IPS-NIHi7 (cell line): ENCODE results near the gene ZC3H12D.
A peak's percentile ranks its signal among the peaks of the same experiment; 100 is the strongest.
"Not testable (repeated sequence)": the region's sequence is repeated elsewhere in the genome, so short reads cannot be mapped to it uniquely, and the experiment has no call there.

Experiments used
- DNase-seq: peaks from one replicate; pipeline ENCODE4 v3.0.0; 2012; ENCODE audit warnings: mixed read lengths; ENCODE audit errors: extremely low spot score

The ZC3H12D gene

DNA sequence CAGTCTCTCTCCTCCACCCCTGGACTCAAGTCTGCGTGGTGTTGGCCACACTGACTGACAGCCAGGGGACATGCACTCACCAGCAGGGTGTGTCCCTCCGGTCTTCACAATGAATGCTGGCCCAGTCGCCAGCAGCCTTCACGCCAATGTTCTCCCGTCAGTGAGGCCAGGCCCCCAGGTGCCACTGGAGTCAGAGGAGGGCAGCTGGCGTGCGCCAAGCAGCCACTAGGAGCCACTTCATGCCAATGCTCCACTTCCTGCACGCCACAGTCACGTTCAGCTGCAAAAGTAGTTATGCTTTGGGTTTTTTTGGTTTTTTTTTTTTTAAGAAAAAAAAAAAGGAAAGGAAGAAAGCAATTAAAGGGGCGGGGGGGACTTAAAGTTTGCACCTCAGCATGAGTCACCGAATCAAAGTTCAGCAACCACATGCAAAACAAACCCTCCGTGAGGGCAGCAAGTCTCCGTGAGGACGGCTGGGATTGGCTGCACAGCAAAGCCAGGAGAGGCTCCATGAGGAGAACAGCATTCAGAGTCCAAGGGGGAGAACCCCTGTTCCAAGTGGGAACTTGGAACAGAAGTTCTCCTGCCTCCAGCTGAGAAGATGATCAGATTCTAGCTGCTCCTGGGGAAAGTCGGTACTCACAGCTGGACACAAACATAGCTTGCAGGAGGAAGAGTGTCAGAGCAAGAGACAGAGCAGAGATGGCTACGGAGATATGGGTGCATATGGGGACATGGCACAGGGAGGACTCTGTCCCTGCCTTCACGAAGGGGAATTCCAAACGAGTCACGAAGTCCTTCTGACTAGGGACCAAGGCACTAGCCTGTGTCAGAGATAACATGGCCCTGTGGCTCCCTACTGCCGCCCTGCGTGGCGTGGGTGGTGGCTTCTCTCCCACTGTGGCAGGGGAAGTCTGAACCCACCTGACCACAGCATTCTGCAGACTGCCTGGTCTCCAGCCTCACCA, at the start of gene ZC3H12D:
ZC3H12D (minus strand) TSS at position 282 of the 968 bp plus-strand sequence. CDS start 10,471 bp downstream, outside the sequence.
- peak; percentile 37 for DNase-seq

DNA sequence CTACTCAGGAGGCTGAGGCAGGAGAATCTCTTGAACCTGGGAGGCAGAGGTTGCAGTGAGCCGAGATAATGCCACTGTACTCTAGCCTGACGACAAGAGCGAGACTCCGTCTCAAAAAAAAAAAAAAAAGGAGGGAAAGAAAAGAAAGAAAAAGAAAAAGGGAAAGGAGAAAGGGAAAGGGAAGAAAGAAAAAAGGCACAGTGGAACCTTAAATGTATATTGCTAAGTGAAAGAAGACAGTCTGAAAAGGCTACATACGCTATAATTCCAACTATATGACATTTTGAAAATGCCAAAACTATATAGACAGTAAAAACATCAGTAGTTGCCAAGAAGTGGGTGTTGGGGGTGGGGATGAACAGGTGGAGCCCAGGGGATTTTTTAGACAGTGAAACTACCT, 44.8 kb upstream of the ZC3H12D start:
- no peak for DNase-seq

- no peak for DNase-seq
Measured at GRCh38 chr6:149515494-149515893, 30.7 kb upstream of the ZC3H12D start.

DNA sequence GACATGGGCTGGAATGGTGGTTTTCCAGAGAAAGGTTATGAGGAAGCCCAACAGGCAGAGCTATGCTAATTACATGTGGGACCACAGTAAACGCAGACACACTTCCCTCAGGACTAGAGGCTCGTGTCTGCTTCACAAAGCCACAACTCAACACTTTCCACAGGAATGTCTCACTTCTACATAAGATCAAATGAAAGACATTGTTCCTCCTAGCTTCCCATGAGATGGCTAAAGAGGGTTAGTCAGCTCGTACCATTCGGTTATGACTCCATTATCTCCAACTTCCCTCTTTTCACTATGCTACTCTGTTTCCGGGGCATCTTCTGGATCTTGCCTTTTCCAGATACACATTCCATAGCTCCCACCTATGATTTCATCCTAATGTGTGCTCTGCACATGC, 29.1 kb upstream of the ZC3H12D start:
- peak; percentile 13 for DNase-seq

- no peak for DNase-seq
Measured at GRCh38 chr6:149510793-149511512, 26.1 kb upstream of the ZC3H12D start.

- no peak for DNase-seq
Measured at GRCh38 chr6:149508485-149508884, 23.7 kb upstream of the ZC3H12D start.

GRCh38 chr6:149503872-149504271, 19.1 kb upstream of the ZC3H12D start:
- no peak for DNase-seq

- no peak for DNase-seq
Measured at GRCh38 chr6:149503276-149503675, 18.5 kb upstream of the ZC3H12D start.

GRCh38 chr6:149501768-149502167, 17.0 kb upstream of the ZC3H12D start:
- DNase-seq, result no peak

GRCh38 chr6:149501201-149501600, 16.4 kb upstream of the ZC3H12D start:
- no peak for DNase-seq

DNA sequence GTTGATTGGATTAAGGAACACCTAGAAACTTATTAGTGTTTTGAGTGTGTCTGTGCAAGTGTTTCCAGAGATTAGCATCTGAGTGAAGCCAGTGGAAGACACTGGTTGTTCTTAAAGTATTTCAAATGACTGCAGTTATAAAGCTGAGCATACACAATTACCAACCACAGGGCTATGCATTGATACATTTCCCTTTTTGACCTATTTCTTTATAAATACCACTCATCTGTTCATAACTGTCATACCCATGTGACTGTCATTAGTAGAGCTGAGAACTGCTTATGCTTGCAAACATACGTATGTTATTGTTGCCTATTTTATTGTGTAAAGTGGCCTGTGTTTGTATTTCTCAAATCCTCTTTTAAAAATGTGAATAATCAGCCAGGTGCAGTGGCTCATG, 15.3 kb upstream of the ZC3H12D start:
- DNase-seq, result no peak

- DNase-seq, result no peak
Measured at GRCh38 chr6:149499066-149499465, 14.3 kb upstream of the ZC3H12D start.

DNA sequence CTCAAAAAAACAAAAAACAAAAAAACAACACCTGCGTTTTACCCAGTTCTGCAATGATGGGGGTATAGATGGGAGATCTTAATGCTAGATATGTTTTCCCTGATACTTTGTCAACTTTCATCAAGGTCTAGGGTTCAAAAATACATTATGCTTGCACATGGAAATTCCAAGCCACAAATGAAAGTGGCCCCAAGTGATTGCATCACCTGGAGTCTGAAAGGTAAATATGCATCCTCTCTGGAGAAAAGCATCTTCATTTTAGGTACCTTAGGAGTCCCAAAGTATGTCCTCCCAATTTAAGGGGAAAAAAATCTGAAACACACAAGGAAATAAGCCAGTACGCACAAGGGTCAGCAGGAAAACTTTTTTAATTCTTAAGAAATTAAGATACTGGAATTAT, 12.6 kb upstream of the ZC3H12D start:
- DNase-seq, result no peak

GRCh38 chr6:149496597-149496996, 11.8 kb upstream of the ZC3H12D start:
- DNase-seq, result not testable (repeated sequence)

GRCh38 chr6:149495349-149496016, 10.7 kb upstream of the ZC3H12D start:
- not testable (repeated sequence) for DNase-seq

GRCh38 chr6:149494810-149495209, 10.0 kb upstream of the ZC3H12D start:
- not testable (repeated sequence) for DNase-seq

GRCh38 chr6:149493761-149494320, 9.0 kb upstream of the ZC3H12D start:
- no peak for DNase-seq

- DNase-seq, result no peak
Measured at GRCh38 chr6:149492798-149493343, 8.1 kb upstream of the ZC3H12D start.

DNA sequence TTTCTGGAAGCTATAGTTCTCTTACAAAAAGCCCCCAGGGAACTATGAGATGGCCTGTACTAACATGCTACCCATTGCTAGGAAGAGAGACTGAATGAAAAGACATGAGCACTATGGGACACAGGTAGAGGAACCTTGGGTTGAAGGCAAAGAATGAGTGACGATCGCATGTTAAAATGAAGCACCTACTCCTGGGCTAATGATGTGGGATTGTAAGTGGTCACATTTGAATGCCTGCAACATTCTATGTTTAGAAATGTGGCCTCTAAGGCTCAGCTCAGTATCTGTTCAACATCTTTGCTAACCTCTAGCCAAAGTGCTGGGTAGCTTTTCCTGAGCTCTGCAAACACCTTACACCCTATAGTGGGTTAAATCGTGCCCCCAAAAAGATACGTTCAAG, 5.2 kb upstream of the ZC3H12D start:
- DNase-seq, result no peak

DNA sequence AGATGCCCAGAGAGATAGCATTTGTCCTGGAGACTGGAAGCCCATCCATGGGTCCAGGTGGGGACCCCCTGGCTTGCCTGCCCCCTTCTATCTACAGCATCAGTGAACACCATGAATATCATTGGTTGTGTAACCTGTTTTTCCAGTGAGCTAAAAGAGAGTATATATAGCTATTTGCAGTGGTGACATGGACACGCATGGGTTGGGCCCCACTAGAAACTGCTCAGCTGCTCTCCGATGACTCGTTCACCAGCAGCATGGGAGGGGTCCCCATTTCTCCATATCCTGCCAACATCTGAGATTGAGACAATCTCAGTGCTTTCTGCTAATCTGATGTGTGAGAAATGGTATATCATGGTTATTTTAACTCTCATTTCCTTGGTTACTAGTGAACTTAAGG, 4.0 kb upstream of the ZC3H12D start:
- DNase-seq, result no peak

DNA sequence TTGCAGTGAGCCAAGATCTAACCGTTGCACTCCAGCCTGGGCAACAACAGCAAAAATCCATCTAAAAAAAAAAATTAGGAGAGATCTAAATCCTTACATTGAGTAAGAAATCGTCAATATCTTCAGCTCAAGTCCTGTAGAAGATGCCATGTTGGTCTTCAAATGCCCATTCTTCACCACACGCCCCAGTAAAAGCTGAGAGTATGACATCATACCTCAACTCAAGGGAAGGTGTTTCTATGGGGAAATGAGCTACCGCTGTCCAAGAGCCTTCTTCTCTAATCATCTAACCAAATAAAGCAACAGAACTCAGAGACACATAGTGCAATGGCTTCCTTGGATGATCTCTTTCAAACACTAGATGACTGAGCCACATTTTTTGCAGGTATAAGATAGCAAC, 2.5 kb upstream of the ZC3H12D start:
- DNase-seq, result no peak
